ENCODE data around the gene SLC27A1. TPM values are rescaled to one million over a fixed set of nuclear protein-coding genes. Genes with fewer than 3 reads are reported as not detected.

The SLC27A1 gene
- total RNA-seq, 1 donor from 2014 or later = 4.3 TPM

DNA sequence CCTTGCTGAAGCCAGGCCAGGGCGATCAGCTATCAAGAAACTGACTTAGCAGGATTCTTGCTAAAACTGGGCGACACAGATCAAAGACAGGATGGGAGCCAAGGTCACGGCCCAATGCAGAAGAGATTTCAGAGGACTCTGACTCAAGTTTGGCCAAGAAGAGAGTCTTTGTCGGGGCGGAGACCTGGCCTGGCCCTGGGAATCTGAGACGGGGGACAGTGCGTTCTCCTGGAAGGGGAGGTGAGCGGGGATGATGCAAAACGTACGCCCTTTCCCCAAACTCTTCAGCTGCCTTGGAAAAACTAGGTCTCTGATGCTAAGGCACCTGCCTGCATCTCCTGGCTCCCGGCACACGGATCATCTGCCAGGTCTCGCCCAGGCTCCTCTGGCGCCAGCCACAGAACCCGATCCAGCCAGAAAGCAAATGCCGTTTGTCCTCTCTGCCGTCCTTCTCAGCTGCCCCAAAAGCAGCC is 40.6 kb upstream of the SLC27A1 start:
- H3K36me3 Mint-ChIP-seq (ENCODE audit: low read depth) = no peaks in the 10 kb centered on the region
- ATAC-seq (ENCODE audit: low read depth) (no peak), DNase-seq (no peak)
- ChIA-PET CTCF (no interaction called here), POLR2A (interaction anchor here (0.6 to 0.7 kb wide), 3 partner anchors 10 to 32 kb away, joined by 3 to 4 read pairs (median 3); partner anchors contain the start of gene MVB12A)
- intact Hi-C loops (cut with micrococcal nuclease) = no loop called here
- H3K27me3 Mint-ChIP-seq = no peaks in the 10 kb centered on the region
- H3K9me3 Mint-ChIP-seq = no peaks in the 10 kb centered on the region
- no peak overlapping the region for H3K27ac Mint-ChIP-seq
- no peaks in the 10 kb centered on the region for H3K4me1 Mint-ChIP-seq
- TF ChIP-seq, protein P1, sequence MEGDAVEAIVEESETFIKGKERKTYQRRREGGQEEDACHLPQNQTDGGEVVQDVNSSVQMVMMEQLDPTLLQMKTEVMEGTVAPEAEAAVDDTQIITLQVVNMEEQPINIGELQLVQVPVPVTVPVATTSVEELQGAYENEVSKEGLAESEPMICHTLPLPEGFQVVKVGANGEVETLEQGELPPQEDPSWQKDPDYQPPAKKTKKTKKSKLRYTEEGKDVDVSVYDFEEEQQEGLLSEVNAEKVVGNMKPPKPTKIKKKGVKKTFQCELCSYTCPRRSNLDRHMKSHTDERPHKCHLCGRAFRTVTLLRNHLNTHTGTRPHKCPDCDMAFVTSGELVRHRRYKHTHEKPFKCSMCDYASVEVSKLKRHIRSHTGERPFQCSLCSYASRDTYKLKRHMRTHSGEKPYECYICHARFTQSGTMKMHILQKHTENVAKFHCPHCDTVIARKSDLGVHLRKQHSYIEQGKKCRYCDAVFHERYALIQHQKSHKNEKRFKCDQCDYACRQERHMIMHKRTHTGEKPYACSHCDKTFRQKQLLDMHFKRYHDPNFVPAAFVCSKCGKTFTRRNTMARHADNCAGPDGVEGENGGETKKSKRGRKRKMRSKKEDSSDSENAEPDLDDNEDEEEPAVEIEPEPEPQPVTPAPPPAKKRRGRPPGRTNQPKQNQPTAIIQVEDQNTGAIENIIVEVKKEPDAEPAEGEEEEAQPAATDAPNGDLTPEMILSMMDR (IDR thresholded peaks at IDR 0.05) = no peak
- no peak overlapping the region for H3K4me3 Mint-ChIP-seq

DNA sequence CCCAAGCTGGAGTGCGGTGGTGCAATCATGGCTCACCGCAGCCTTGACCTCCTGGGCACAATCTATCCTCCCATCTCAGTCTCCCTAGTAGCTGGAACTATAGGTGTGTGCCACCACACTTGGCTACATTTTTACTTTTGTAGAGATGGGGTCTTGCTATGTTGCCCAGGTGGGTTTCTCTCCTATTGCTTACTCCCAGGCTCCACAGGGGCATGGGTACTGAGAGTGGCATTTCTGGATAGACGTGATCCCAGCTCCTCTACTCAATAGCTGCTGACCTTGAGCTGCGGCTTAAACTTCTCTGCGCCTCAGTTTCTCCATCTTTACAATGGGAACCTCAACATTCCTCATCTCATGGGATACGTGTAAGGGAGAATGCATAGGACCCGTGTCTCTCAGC is 38.9 kb upstream of the SLC27A1 start:
- POLR2A ChIA-PET = no interaction called here
- Mint-ChIP-seq H3K27me3 (no peaks in the 10 kb centered on the region), H3K27ac (no peak overlapping the region), H3K36me3 (ENCODE audit: low read depth) (no peaks in the 10 kb centered on the region), H3K9me3 (no peaks in the 10 kb centered on the region), H3K4me1 (no peaks in the 10 kb centered on the region), H3K4me3 (no peak overlapping the region)
- ATAC-seq (ENCODE audit: low read depth) (no peak), DNase-seq (no peak)
- TF ChIP-seq, protein P1 (IDR thresholded peaks at IDR 0.05) = no peak
- intact Hi-C loops (cut with micrococcal nuclease) = no loop called here
- CTCF ChIA-PET = no interaction called here

DNA sequence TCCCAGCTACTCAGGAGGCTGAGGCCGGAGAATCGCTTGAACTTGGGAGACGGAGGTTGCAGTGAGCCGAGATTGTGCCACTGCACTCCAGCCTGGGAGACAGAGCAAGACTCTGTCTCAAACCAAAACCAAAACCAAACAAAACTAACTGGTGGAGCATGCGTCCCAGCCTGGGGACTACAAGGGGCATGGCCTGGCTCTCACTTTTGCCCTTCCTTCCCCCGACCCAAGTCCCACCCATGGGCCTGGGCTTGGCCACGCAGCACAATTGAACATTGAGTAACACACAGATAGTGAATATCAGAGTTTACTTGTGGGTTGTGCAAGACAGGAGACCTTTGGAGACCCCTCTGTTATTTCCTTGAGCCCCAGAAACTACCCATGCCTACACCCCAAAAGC is 35.1 kb upstream of the SLC27A1 start:
- H3K9me3 Mint-ChIP-seq = no peaks in the 10 kb centered on the region
- no peaks in the 10 kb centered on the region for H3K27me3 Mint-ChIP-seq
- no peak overlapping the region for H3K27ac Mint-ChIP-seq
- POLR2A ChIA-PET = no interaction called here
- CTCF ChIA-PET = no interaction called here
- TF ChIP-seq, protein P1 (IDR thresholded peaks at IDR 0.05) = no peak
- no peak for ATAC-seq (ENCODE audit: low read depth)
- no peaks in the 10 kb centered on the region for H3K4me1 Mint-ChIP-seq
- DNase-seq = no peak
- no peaks in the 10 kb centered on the region for H3K36me3 Mint-ChIP-seq (ENCODE audit: low read depth)
- intact Hi-C loops (cut with micrococcal nuclease) = no loop called here
- H3K4me3 Mint-ChIP-seq = no peak overlapping the region

DNA sequence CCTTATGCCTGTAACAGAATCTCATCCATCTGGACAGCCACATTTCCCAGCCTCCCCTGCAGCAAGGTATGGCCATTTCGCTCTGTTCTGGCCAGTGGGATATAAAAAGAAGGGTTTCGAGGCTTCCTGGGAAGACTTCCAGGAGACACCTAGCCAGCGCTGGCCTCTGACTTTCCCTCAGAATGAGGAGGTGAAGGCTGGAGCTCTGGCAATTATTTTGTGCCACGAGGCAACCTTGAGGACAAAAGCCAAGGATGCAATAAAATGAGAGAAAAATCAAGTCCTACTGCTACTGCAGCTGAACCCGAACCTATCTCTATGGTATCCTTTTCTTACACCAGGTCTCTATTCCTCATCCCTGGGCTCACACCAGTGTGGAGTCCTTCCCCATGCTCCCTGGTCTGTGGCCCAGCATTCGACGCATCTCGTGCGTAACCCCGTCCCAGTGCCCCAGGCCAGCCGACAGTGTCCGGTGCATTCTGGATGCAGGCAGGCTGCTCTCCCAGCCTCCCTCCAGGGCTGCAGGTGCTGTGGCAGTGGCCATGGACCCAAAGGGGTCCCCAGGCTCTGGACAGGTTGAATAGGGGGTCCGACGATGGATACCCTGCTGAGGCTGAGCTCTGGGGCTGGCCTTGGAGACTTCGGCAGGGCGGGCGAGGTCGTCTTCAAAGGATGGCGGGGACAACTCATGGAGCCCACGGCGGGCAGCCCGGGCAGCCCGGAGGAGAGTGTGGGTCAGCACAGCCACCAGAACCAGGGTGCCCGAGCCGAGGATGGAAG is 34.0 kb upstream of the SLC27A1 start:
- Mint-ChIP-seq H3K4me3 (no peak overlapping the region), H3K36me3 (ENCODE audit: low read depth) (no peaks in the 10 kb centered on the region), H3K4me1 (no peaks in the 10 kb centered on the region), H3K9me3 (no peaks in the 10 kb centered on the region), H3K27ac (no peak overlapping the region), H3K27me3 (no peaks in the 10 kb centered on the region)
- CTCF ChIA-PET = no interaction called here
- ATAC-seq (ENCODE audit: low read depth) = no peak
- POLR2A ChIA-PET = no interaction called here
- TF ChIP-seq, protein P1 (IDR thresholded peaks at IDR 0.05) = no peak
- intact Hi-C loops (cut with micrococcal nuclease) = no loop called here
- no peak for DNase-seq

DNA sequence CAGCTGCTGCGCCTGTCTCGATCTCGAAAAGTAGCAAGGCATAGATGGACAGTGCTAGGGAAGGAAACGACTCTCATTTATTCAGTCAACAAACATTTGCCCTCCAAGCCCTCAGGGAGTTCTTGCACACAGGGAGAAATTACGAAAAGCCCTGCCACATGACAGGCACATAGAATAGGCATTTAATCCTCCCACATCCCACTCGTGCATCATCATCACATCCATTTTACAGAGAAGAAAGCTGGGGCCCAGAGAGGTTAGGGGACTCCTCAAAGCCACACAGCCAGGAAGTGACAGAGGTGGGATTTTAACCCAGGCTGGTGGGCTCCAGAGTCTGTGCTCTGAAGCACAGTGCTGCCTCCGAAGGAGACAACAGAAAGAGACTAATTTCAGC is 33.5 kb upstream of the SLC27A1 start:
- ChIA-PET POLR2A (no interaction called here), CTCF (no interaction called here)
- H3K9me3 Mint-ChIP-seq = no peaks in the 10 kb centered on the region
- intact Hi-C loops (cut with micrococcal nuclease) = no loop called here
- DNase-seq (no peak), ATAC-seq (ENCODE audit: low read depth) (no peak)
- no peaks in the 10 kb centered on the region for H3K27me3 Mint-ChIP-seq
- H3K4me3 Mint-ChIP-seq = no peak overlapping the region
- H3K27ac Mint-ChIP-seq = no peak overlapping the region
- no peaks in the 10 kb centered on the region for H3K4me1 Mint-ChIP-seq
- TF ChIP-seq, protein P1 (IDR thresholded peaks at IDR 0.05) = no peak
- H3K36me3 Mint-ChIP-seq (ENCODE audit: low read depth) = no peaks in the 10 kb centered on the region

All from activated B cell treated with CpG ODN at 0.5 μM for 24 hours (primary cell).